HL-60 (cell line): ENCODE measurements around the gene SLC12A7.

Source experiments
- CTCF ChIP-seq: IDR thresholded peaks from one replicate; pipeline ENCODE4 v1.5.1; 2011; ENCODE audit warnings: low read length, control low read depth, inconsistent platforms; ENCODE audit not compliant: insufficient read depth
- GABPA ChIP-seq: IDR thresholded peaks from 2 replicates; pipeline ENCODE4 v1.6.1; 2012; ENCODE audit warnings: low read depth
- POLR2AphosphoS5 ChIP-seq: IDR thresholded peaks from 2 replicates; pipeline ENCODE4 v1.6.1; 2012; ENCODE audit warnings: low read depth
- SPI1 ChIP-seq: IDR thresholded peaks from 2 replicates; pipeline ENCODE4 v1.6.1; 2012; ENCODE audit warnings: low read depth, mild to moderate bottlenecking, borderline replicate concordance
- TF ChIP-seq, protein P1 (sequence below): IDR thresholded peaks from 2 replicates; pipeline ENCODE4 v1.6.1; 2012; ENCODE audit warnings: low read depth; ENCODE audit not compliant: insufficient replicate concordance

DNA sequence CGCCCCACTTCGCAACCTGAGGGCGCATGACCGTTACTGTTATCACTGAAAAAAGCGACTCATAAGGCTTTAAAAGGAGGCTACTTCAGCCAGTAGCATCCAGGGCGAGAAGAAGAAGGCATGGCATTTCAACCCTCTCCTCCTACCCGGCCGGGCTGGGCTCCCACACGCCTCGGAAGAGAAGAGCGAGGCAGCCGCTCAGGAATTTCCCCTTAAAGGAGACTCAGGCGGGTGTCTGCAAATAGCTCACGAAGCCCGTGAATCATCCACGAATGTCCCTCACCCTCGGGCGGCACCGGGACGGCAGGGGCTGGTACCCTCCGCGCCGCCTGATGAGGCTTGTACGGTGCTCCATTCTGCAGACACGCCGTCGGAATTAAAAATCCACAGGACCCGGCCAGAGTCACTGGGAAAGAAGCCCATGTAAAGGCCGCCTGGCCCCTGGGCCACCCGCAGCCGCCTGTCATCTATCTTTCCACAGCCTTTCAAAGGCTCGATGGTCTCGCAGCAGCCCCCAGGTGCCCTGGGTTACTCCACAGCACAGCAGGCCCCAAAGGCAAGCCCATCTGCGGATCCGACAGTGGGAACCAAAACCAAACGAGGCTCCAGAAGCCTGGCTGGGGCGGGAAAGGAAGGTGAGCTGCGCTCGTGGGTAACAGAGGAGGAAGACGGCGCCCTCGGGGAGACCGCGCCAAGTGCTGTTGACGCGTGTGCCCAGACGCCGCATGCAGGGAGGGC, 11.8 kb downstream of the SLC12A7 start:
- no peak for TF ChIP-seq CTCF
- TF ChIP-seq POLR2AphosphoS5: no peak
- no peak for TF ChIP-seq GABPA
- TF ChIP-seq, protein P1, sequence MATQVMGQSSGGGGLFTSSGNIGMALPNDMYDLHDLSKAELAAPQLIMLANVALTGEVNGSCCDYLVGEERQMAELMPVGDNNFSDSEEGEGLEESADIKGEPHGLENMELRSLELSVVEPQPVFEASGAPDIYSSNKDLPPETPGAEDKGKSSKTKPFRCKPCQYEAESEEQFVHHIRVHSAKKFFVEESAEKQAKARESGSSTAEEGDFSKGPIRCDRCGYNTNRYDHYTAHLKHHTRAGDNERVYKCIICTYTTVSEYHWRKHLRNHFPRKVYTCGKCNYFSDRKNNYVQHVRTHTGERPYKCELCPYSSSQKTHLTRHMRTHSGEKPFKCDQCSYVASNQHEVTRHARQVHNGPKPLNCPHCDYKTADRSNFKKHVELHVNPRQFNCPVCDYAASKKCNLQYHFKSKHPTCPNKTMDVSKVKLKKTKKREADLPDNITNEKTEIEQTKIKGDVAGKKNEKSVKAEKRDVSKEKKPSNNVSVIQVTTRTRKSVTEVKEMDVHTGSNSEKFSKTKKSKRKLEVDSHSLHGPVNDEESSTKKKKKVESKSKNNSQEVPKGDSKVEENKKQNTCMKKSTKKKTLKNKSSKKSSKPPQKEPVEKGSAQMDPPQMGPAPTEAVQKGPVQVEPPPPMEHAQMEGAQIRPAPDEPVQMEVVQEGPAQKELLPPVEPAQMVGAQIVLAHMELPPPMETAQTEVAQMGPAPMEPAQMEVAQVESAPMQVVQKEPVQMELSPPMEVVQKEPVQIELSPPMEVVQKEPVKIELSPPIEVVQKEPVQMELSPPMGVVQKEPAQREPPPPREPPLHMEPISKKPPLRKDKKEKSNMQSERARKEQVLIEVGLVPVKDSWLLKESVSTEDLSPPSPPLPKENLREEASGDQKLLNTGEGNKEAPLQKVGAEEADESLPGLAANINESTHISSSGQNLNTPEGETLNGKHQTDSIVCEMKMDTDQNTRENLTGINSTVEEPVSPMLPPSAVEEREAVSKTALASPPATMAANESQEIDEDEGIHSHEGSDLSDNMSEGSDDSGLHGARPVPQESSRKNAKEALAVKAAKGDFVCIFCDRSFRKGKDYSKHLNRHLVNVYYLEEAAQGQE: no peak
- no peak for TF ChIP-seq SPI1
